HG03432 (cell line): ENCODE measurements around the gene LDHAL6B.
A peak's percentile ranks its signal among the peaks of the same experiment; 100 is the strongest.
"Not testable (repeated sequence)": the region's sequence is repeated elsewhere in the genome, so short reads cannot be mapped to it uniquely, and the experiment has no call there.

Experiments
- ATAC-seq: cut with Tn5 transposase; IDR thresholded peaks from one replicate; pipeline ENCODE4 v1.9.1; 2021; ENCODE audit warnings: mild to moderate bottlenecking, moderate library complexity; ENCODE audit not compliant: unreplicated experiment

The LDHAL6B gene

GRCh38 chr15:59206623-59207183 is at the start of gene LDHAL6B:
LDHAL6B (plus strand) TSS chr15:59206843; CDS start chr15:59206941, 98 bp downstream.
- no peak for ATAC-seq

GRCh38 chr15:59157396-59157795 is 49.2 kb upstream of the LDHAL6B start:
- no peak for ATAC-seq

GRCh38 chr15:59157840-59158700 is 48.6 kb upstream of the LDHAL6B start:
- no peak for ATAC-seq

- no peak for ATAC-seq
Observed at GRCh38 chr15:59158701-59159034, 48.0 kb upstream of the LDHAL6B start.

- ATAC-seq, result no peak
Observed at GRCh38 chr15:59159210-59159609, 47.4 kb upstream of the LDHAL6B start.

- no peak for ATAC-seq
Observed at GRCh38 chr15:59160880-59161593, 45.6 kb upstream of the LDHAL6B start.

GRCh38 chr15:59162080-59162479 is 44.6 kb upstream of the LDHAL6B start:
- ATAC-seq, result not testable (repeated sequence)

- ATAC-seq, result peak; percentile 34
Observed at GRCh38 chr15:59165726-59166125, 40.9 kb upstream of the LDHAL6B start.

GRCh38 chr15:59166166-59166565 is 40.5 kb upstream of the LDHAL6B start:
- ATAC-seq, result no peak

- no peak for ATAC-seq
Observed at GRCh38 chr15:59166601-59167265, 39.9 kb upstream of the LDHAL6B start.

- no peak for ATAC-seq
Observed at GRCh38 chr15:59168536-59168935, 38.1 kb upstream of the LDHAL6B start.

GRCh38 chr15:59169251-59169708 is 37.4 kb upstream of the LDHAL6B start:
- no peak for ATAC-seq

GRCh38 chr15:59170295-59171066 is 36.2 kb upstream of the LDHAL6B start:
- ATAC-seq, result no peak

GRCh38 chr15:59171067-59171397 is 35.6 kb upstream of the LDHAL6B start:
- ATAC-seq, result no peak

- no peak for ATAC-seq
Observed at GRCh38 chr15:59172289-59172901, 34.2 kb upstream of the LDHAL6B start.

- no peak for ATAC-seq
Observed at GRCh38 chr15:59173194-59173593, 33.4 kb upstream of the LDHAL6B start.

- no peak for ATAC-seq
Observed at GRCh38 chr15:59174151-59174834, 32.4 kb upstream of the LDHAL6B start.

GRCh38 chr15:59174835-59175831 is 31.5 kb upstream of the LDHAL6B start:
- ATAC-seq, result peak; percentile 59
